22Rv1 (cell line): Measurements from ENCODE around the gene ABCB6.

Experiments
- H3K27ac ChIP-seq: fragments of 450-650 bp; 2 replicates; pipeline ENCODE4 v1.5.1; 2017
- ZFX ChIP-seq: fragments of 450-650 bp; IDR thresholded peaks from 2 replicates; pipeline ENCODE4 v1.6.1; 2017; ENCODE audit warnings: antibody characterized with exemption, borderline replicate concordance
- TF ChIP-seq, protein P1 (sequence below): fragments of 450-650 bp; IDR thresholded peaks from 2 replicates; pipeline ENCODE4 v1.5.1; 2017; ENCODE audit warnings: mild to moderate bottlenecking

ABCB6 gene

DNA sequence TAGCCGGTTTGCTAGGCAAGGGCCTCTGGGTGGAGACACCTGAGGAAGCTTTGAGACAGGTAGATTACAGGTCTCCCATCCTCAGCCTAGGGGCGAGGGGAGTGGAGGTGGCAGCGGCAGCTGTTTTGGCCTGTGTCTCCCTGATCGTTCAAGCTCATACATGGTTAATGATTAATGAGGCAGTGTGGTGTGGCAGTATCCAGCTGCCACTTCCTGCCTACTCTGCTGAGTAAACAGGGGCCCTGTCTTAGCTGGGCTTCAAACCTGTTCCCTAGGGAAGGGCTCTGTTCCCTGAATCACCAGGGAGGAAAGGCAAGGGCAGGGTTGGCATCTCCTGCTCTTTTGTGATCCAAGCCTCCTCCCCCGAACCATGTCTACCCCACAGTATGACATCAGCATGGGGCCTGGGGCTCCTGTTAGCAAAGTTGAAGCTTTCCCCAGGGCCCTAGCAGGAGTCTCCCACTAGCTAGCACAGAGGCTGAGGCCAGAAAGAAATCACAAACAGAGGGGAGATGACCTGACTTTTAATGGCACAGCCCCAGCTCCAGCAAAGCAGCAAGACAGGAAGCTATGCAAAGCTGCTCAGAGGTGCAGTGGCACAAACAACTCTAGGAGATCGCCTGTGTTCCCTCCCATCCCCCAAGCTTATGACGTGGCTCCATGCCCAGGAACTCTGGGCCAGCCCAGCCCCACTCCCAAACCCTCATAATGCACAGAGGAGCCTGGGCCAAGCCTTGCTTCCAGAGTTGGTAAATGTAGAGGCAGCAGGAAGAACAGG is 30.6 kb upstream of the ABCB6 start:
- peak overlapping the region; percentile 97 for H3K27ac ChIP-seq
- TF ChIP-seq ZFX: no peak
- TF ChIP-seq, protein P1, sequence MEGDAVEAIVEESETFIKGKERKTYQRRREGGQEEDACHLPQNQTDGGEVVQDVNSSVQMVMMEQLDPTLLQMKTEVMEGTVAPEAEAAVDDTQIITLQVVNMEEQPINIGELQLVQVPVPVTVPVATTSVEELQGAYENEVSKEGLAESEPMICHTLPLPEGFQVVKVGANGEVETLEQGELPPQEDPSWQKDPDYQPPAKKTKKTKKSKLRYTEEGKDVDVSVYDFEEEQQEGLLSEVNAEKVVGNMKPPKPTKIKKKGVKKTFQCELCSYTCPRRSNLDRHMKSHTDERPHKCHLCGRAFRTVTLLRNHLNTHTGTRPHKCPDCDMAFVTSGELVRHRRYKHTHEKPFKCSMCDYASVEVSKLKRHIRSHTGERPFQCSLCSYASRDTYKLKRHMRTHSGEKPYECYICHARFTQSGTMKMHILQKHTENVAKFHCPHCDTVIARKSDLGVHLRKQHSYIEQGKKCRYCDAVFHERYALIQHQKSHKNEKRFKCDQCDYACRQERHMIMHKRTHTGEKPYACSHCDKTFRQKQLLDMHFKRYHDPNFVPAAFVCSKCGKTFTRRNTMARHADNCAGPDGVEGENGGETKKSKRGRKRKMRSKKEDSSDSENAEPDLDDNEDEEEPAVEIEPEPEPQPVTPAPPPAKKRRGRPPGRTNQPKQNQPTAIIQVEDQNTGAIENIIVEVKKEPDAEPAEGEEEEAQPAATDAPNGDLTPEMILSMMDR: no peak

- H3K27ac ChIP-seq: peak overlapping the region; percentile 97
- TF ChIP-seq, protein P1: no peak
- TF ChIP-seq ZFX: no peak
These were observed 30.1 kb upstream of the ABCB6 start for GRCh38 chr2:219248845-219249202.

DNA sequence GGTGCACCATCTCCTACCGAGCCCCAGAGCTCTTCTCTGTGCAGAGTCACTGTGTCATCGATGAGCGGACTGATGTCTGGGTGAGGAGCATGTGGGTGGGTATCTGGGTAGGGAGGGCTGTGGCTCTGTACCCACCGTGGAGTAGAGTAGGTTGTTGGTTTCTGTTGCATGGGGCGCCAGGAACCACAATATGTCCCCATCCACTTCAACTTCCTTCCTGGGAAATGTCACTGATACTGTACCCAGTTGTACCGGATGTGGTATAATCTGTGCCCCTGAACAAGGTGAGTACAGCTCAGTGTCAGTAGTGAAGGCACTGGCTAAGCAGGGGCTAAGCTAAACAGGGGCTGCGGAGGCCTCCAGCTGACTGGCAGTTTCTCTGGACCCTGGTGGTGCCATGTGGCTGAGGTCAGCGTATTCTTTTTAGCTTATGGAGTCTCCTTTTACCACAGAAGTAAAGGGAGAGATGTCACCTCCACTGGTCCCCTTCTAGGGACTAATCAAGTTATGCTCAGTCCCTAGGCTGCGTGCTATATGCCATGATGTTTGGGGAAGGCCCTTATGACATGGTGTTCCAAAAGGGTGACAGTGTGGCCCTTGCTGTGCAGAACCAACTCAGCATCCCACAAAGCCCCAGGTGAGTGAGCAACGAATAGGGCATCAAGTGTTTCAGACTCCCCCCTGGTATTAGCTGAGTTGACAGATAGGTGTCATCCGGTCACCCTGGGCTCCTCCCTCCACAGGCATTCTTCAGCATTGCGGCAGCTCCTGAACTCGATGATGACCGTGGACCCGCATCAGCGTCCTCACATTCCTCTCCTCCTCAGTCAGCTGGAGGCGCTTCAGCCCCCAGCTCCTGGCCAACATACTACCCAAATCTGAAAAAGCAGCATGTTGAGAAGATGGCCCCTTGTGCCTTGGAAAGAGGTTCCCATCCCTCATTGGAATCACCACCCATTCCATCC is 29.2 kb upstream of the ABCB6 start:
- peak overlapping the region; percentile 97 for H3K27ac ChIP-seq
- no peak for TF ChIP-seq ZFX
- TF ChIP-seq, protein P1: no peak

DNA sequence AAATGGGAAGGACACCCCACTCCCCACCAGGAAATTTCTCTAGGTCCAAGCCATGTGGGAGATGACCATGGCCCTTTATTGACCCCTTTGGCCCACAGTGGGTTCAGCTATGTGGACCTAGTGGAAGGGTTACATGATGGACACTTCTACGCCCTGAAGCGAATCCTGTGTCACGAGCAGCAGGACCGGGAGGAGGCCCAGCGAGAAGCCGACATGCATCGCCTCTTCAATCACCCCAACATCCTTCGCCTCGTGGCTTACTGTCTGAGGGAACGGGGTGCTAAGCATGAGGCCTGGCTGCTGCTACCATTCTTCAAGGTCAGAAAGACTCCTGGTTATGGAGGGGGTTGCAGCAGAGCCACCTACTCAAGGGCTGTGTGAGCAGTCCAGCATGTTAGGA is 27.8 kb upstream of the ABCB6 start:
- TF ChIP-seq, protein P1: no peak
- no peak for TF ChIP-seq ZFX
- peak overlapping the region; percentile 88 for H3K27ac ChIP-seq

DNA sequence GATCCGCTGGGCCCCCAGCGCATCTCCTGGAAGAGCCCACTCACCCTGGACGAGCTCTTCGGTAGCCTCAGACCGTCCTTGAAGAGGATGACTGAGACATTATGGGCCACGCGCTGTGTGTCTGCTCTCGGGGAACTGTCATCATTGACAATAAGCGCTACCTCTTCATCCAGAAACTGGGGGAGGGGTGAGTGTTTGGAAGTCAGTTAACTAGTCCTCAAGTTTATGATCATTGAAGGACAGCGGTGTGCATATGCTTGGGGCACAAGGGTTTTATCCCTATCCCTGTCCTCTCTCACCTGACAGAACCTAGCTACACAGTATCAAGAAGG is 27.1 kb upstream of the ABCB6 start:
- no peak for TF ChIP-seq ZFX
- H3K27ac ChIP-seq: peak overlapping the region; percentile 88

GRCh38 chr2:219245148-219245898 is 26.6 kb upstream of the ABCB6 start, which contains the start of the genes GLB1L and STK16:
TSS of gene GLB1L (minus strand) at chr2:219245444. CDS start at chr2:219243573, 1,871 bp downstream.
TSS of gene STK16 (plus strand) at chr2:219245479. CDS start at chr2:219246000, 521 bp downstream.
- peak within 1 kb of the TSS; percentile 88 for H3K27ac ChIP-seq
- TF ChIP-seq, protein P1: no peak

GRCh38 chr2:219244789-219245147 is 26.0 kb upstream of the ABCB6 start:
- H3K27ac ChIP-seq: peak overlapping the region; percentile 88
- TF ChIP-seq ZFX: no peak
- TF ChIP-seq, protein P1: no peak
